Vagina (tissue), 2 donors: ENCODE measurements around the gene DDX49. TPM values are rescaled to one million over a fixed set of nuclear protein-coding genes. Genes with fewer than 3 reads are reported as not detected.

ENCODE experiments used
- DNase-seq, 2 donors: peaks; one replicate each; pipeline ENCODE4 v3.0.0-alpha.2; 2017; ENCODE audit errors: extremely low spot score in 2 of 2
- H3K27ac ChIP-seq: fragments of 200-600 bp; sonication (generic); one replicate; pipeline ENCODE4 v1.5.1; 2019
- H3K27me3 ChIP-seq: fragments of 200-600 bp; sonication (generic); one replicate; pipeline ENCODE4 v1.5.1; 2019
- H3K36me3 ChIP-seq, 2 donors: fragments of 200-600 bp; sonication (generic); one replicate each; pipeline ENCODE4 v1.5.1; 2017 to 2019
- H3K4me1 ChIP-seq: fragments of 200-600 bp; sonication (generic); one replicate; pipeline ENCODE4 v1.5.1; 2019
- H3K4me3 ChIP-seq, 2 donors: fragments of 200-600 bp; sonication (generic); 1 replicate in 1 of 2; 2 replicates in 1 of 2; pipeline ENCODE4 v1.5.1; 2016 to 2019
- H3K9me3 ChIP-seq: fragments of 200-600 bp; sonication (generic); one replicate; pipeline ENCODE4 v1.5.1; 2019
- CTCF ChIP-seq, 3 experiments: fragments of 450-650 bp in 2 of 3; fragments of 200-600 bp in 1 of 3; sonication (generic) in 1 of 3; IDR thresholded peaks; one replicate each; pipeline ENCODE4 v1.5.1; 2017 to 2019; ENCODE audit warnings: antibody characterized with exemption in 3 of 3, mild to moderate bottlenecking in 2 of 3, moderate library complexity in 2 of 3
- POLR2A ChIP-seq, 2 donors: fragments of 450-650 bp; IDR thresholded peaks; one replicate each; pipeline ENCODE4 v1.6.1; 2017; ENCODE audit warnings: antibody characterized with exemption in 2 of 2, mild to moderate bottlenecking in 2 of 2, moderate library complexity in 2 of 2
- POLR2AphosphoS5 ChIP-seq, 2 donors: sonication (generic); formaldehyde crosslinking; IDR thresholded peaks; one replicate each; pipeline ENCODE4 v1.9.0; 2017; ENCODE audit warnings: antibody characterized with exemption in 2 of 2, mild to moderate bottlenecking in 2 of 2, low read depth in 1 of 2; ENCODE audit not compliant: insufficient read depth in 1 of 2
- intact Hi-C: fragments of 100-400 bp; cut with DNase I; formaldehyde crosslinking; loops from one replicate; pipeline ENCODE4 v1.15.1; 2023
- total RNA-seq: library from RNA; depleted of rRNA; stranded (reverse); fragments of >200 nt; gene quantifications from one replicate; pipeline ENCODE4 v1.2.3, GENCODE V29; 2016

The DDX49 gene
- total RNA-seq, 1 donor from 2014 or later = 36.3 TPM

- H3K9me3 ChIP-seq = no peaks in the 10 kb centered on the region
- no peaks in the 10 kb centered on the region for H3K36me3 ChIP-seq
- no peak for TF ChIP-seq CTCF (IDR thresholded peaks at IDR 0.05)
- TF ChIP-seq POLR2A (IDR thresholded peaks at IDR 0.05) = no peak
- TF ChIP-seq POLR2AphosphoS5 (IDR thresholded peaks at IDR 0.05; ENCODE audit: insufficient read depth in 1 of 2, low read depth in 1 of 2) = no peak
- intact Hi-C loops = no loop called here
- H3K4me3 ChIP-seq = no peak overlapping the region
- no peak overlapping the region for H3K27ac ChIP-seq
- peaks cover under 1% of the 10 kb centered on the region for H3K4me1 ChIP-seq
- no peak for DNase-seq
- H3K27me3 ChIP-seq = no peaks in the 10 kb centered on the region
Observed at GRCh38 chr19:18875726-18876125, 43.8 kb upstream of the DDX49 start.

GRCh38 chr19:18876865-18877264 is 42.6 kb upstream of the DDX49 start:
- Histone ChIP-seq H3K27ac (no peak overlapping the region), H3K36me3 (no peaks in the 10 kb centered on the region), H3K4me1 (no peaks in the 10 kb centered on the region), H3K4me3 (no peak overlapping the region), H3K27me3 (no peaks in the 10 kb centered on the region), H3K9me3 (no peaks in the 10 kb centered on the region)
- intact Hi-C loops = no loop called here
- no peak for DNase-seq
- TF ChIP-seq POLR2AphosphoS5 (IDR thresholded peaks at IDR 0.05; ENCODE audit: insufficient read depth in 1 of 2, low read depth in 1 of 2) = no peak
- TF ChIP-seq POLR2A (IDR thresholded peaks at IDR 0.05) = no peak
- TF ChIP-seq CTCF (IDR thresholded peaks at IDR 0.05) = no peak

- TF ChIP-seq CTCF (IDR thresholded peaks at IDR 0.05) = no peak
- TF ChIP-seq POLR2AphosphoS5 (IDR thresholded peaks at IDR 0.05; ENCODE audit: insufficient read depth in 1 of 2, low read depth in 1 of 2) = no peak
- TF ChIP-seq POLR2A (IDR thresholded peaks at IDR 0.05) = no peak
- DNase-seq = no peak
- intact Hi-C loops = no loop called here
- Histone ChIP-seq H3K9me3 (no peaks in the 10 kb centered on the region), H3K27ac (no peak overlapping the region), H3K27me3 (no peaks in the 10 kb centered on the region), H3K4me3 (no peak overlapping the region), H3K4me1 (no peaks in the 10 kb centered on the region), H3K36me3 (no peaks in the 10 kb centered on the region)
Observed at GRCh38 chr19:18878058-18878797, 41.3 kb upstream of the DDX49 start.

- no peaks in the 10 kb centered on the region for H3K27me3 ChIP-seq
- DNase-seq = no peak
- no peaks in the 10 kb centered on the region for H3K9me3 ChIP-seq
- intact Hi-C loops = no loop called here
- TF ChIP-seq POLR2AphosphoS5 (IDR thresholded peaks at IDR 0.05; ENCODE audit: insufficient read depth in 1 of 2, low read depth in 1 of 2) = no peak
- TF ChIP-seq CTCF (IDR thresholded peaks at IDR 0.05) = no peak
- no peak for TF ChIP-seq POLR2A (IDR thresholded peaks at IDR 0.05)
- no peaks in the 10 kb centered on the region for H3K4me1 ChIP-seq
- H3K36me3 ChIP-seq = no peaks in the 10 kb centered on the region
- H3K4me3 ChIP-seq = no peak overlapping the region
- no peak overlapping the region for H3K27ac ChIP-seq
Observed at GRCh38 chr19:18878858-18879578, 40.5 kb upstream of the DDX49 start.
